ENCODE measurements around the gene IL17RE. TPM values are rescaled to one million over a fixed set of nuclear protein-coding genes. Genes with fewer than 3 reads are reported as not detected.
"Not testable (repeated sequence)": the region's sequence is repeated elsewhere in the genome, so short reads cannot be mapped to it uniquely, and the experiment has no call there.

IL17RE gene
- 5.0 and 5.5 TPM in 2 replicates for total RNA-seq (2022)
- Bru-seq, nascent RNA = percentile 41 among the genes with signal in this experiment
- percentile 70 among the genes with signal in this experiment for BruChase-seq, experiment 1, labeled RNA remaining after a 6-hour chase
- percentile 54 among the genes with signal in this experiment for BruChase-seq, experiment 2, labeled RNA remaining after a 2-hour chase
- long read RNA-seq = 0 reads

- BruUV-seq (replicated peaks) = no TSS peak
- Mint-ChIP-seq H3K27me3 (ENCODE audit: insufficient read depth, unreplicated experiment) (no peaks in the 10 kb centered on the region), H3K4me3 (ENCODE audit: unreplicated experiment) (peak within 1 kb of the TSS; percentile 79), H3K9me3 (ENCODE audit: unreplicated experiment) (no peaks in the 10 kb centered on the region), H3K36me3 (ENCODE audit: insufficient read depth, unreplicated experiment) (peaks cover 5% of the 10 kb centered on the region), H3K27ac (ENCODE audit: low read depth, unreplicated experiment) (peak within 1 kb of the TSS; percentile 80), H3K4me1 (ENCODE audit: insufficient read depth, unreplicated experiment) (peaks cover 43% of the 10 kb centered on the region)
- no peak for TF ChIP-seq CTCF (IDR thresholded peaks at IDR 0.05; ENCODE audit: unreplicated experiment)
- ChIA-PET POLR2A (interaction anchor here (1.4 to 5.6 kb wide), 12 partner anchors 9 to 110 kb away, joined by 5 to 60 read pairs (median 10); partner anchors contain the start of genes ARPC4, CRELD1, IL17RC and TADA3), CTCF (interaction anchor here (0.5 to 2.4 kb wide), 15 partner anchors 9 to 549 kb away, joined by 3 to 11 read pairs (median 3); partner anchors contain the start of genes CRELD1 and RPUSD3)
- intact Hi-C loops (cut with micrococcal nuclease) = no loop called here
- peak; percentile 39 for DNase-seq (ENCODE audit: unreplicated experiment)
These were observed at the start of gene IL17RE for GRCh38 chr3:9902372-9903237. Gene IL17RE (plus strand): TSS chr3:9902848. CDS start chr3:9902933, 85 bp downstream.

GRCh38 chr3:9854291-9854940, 48.2 kb upstream of the IL17RE start:
- H3K9me3 Mint-ChIP-seq (ENCODE audit: unreplicated experiment); intact Hi-C loops (cut with micrococcal nuclease); H3K4me3 Mint-ChIP-seq (ENCODE audit: unreplicated experiment); H3K36me3 Mint-ChIP-seq (ENCODE audit: insufficient read depth, unreplicated experiment); DNase-seq (ENCODE audit: unreplicated experiment); H3K27ac Mint-ChIP-seq (ENCODE audit: low read depth, unreplicated experiment); H3K27me3 Mint-ChIP-seq (ENCODE audit: insufficient read depth, unreplicated experiment); BruUV-seq (replicated peaks): not testable (repeated sequence)
- ChIA-PET CTCF (interaction anchor here (0.8 kb wide), 1 partner anchor 15 kb away, joined by 3 read pairs; no protein-coding TSS in a partner anchor), POLR2A (interaction anchor here (0.8 to 1.2 kb wide), 2 partner anchors 37 to 88 kb away, joined by 3 to 4 read pairs; partner anchors contain the start of gene JAGN1)
- peaks cover 28% of the 10 kb centered on the region for H3K4me1 Mint-ChIP-seq (ENCODE audit: insufficient read depth, unreplicated experiment)

- no peak for DNase-seq (ENCODE audit: unreplicated experiment)
- H3K9me3 Mint-ChIP-seq (ENCODE audit: unreplicated experiment) = no peaks in the 10 kb centered on the region
- no peaks in the 10 kb centered on the region for H3K27me3 Mint-ChIP-seq (ENCODE audit: insufficient read depth, unreplicated experiment)
- no peak overlapping the region for H3K4me3 Mint-ChIP-seq (ENCODE audit: unreplicated experiment)
- H3K4me1 Mint-ChIP-seq (ENCODE audit: insufficient read depth, unreplicated experiment) = peaks cover 27% of the 10 kb centered on the region
- BruUV-seq (replicated peaks) = no TSS peak
- intact Hi-C loops (cut with micrococcal nuclease) = no loop called here
- no peak for TF ChIP-seq CTCF (IDR thresholded peaks at IDR 0.05; ENCODE audit: unreplicated experiment)
- POLR2A ChIA-PET = no interaction called here
- CTCF ChIA-PET = interaction anchor here (0.6 to 0.7 kb wide), 2 partner anchors 77 to 329 kb away, joined by 6 read pairs; no protein-coding TSS in a partner anchor
- no peak overlapping the region for H3K27ac Mint-ChIP-seq (ENCODE audit: low read depth, unreplicated experiment)
- H3K36me3 Mint-ChIP-seq (ENCODE audit: insufficient read depth, unreplicated experiment) = no peaks in the 10 kb centered on the region
These were observed 47.1 kb upstream of the IL17RE start for GRCh38 chr3:9855594-9855993.

- intact Hi-C loops (cut with micrococcal nuclease) = no loop called here
- H3K4me1 Mint-ChIP-seq (ENCODE audit: insufficient read depth, unreplicated experiment) = peaks cover 5% of the 10 kb centered on the region
- H3K36me3 Mint-ChIP-seq (ENCODE audit: insufficient read depth, unreplicated experiment) = no peaks in the 10 kb centered on the region
- no peak overlapping the region for H3K4me3 Mint-ChIP-seq (ENCODE audit: unreplicated experiment)
- H3K27me3 Mint-ChIP-seq (ENCODE audit: insufficient read depth, unreplicated experiment) = no peaks in the 10 kb centered on the region
- H3K27ac Mint-ChIP-seq (ENCODE audit: low read depth, unreplicated experiment) = no peak overlapping the region
- H3K9me3 Mint-ChIP-seq (ENCODE audit: unreplicated experiment) = no peaks in the 10 kb centered on the region
- ChIA-PET CTCF (no interaction called here), POLR2A (interaction anchor here (0.9 kb wide), 1 partner anchor 31 kb away, joined by 3 read pairs; the partner anchor contains the start of gene JAGN1)
- BruUV-seq (replicated peaks) = no TSS peak
- no peak for DNase-seq (ENCODE audit: unreplicated experiment)
- no peak for TF ChIP-seq CTCF (IDR thresholded peaks at IDR 0.05; ENCODE audit: unreplicated experiment)
These were observed 43.1 kb upstream of the IL17RE start for GRCh38 chr3:9859530-9860025.

All from MCF 10A (cell line).